A549 (cell line): ENCODE results near the gene CACNA1C. TPM values are rescaled to one million over a fixed set of nuclear protein-coding genes. Genes with fewer than 3 reads are reported as not detected.

Experiments
- ATAC-seq, 2 experiments: fragments of 200-7000 bp in 1 of 2; fragments of >200 bp in 1 of 2; cut with Nextera tagmentation in 1 of 2; cut with Tn5 transposase in 1 of 2; 3 replicates each; pipeline versions ENCODE4 v1.8.0 to v1.9.1; 2018 to 2020; ENCODE audit warnings: mild to moderate bottlenecking in 1 of 2, moderate library complexity in 1 of 2
- CTCF ChIA-PET: fragments of 300-600 bp; sonication (Branson Sonifier 250); formaldehyde crosslinking; extraction: SDS; loops from one replicate; lab custom pipeline; 2021; ENCODE audit warnings: antibody characterized with exemption, inconsistent platforms; lab: Yijun Ruan, JAX
- POLR2A ChIA-PET: fragments of 350-600 bp; formaldehyde crosslinking; extraction: SDS; loops from one replicate; lab custom pipeline; 2021; ENCODE audit warnings: antibody characterized with exemption, inconsistent platforms; lab: Yijun Ruan, JAX
- DNase-seq, 2 experiments: peaks; one replicate each; pipeline versions ENCODE4 v3.0.0 to v3.0.0-alpha.2; 2011 to 2016; ENCODE audit warnings: low read depth in 1 of 2, low spot score in 1 of 2
- FAIRE-seq: peaks from 2 replicates; lab custom pipeline; 2011; peaks lifted over from hg19 to GRCh38; lab: Jason Lieb, UNC
- H3K27ac ChIP-seq, 2 experiments: fragments of >200 bp; sonication (Bioruptor Twin); formaldehyde crosslinking; 3 replicates each; pipeline ENCODE4 v1.5.1; 2016 to 2017
- H3K4me1 ChIP-seq: fragments of >200 bp; sonication (Bioruptor Twin); formaldehyde crosslinking; 3 replicates; pipeline ENCODE4 v1.6.1; 2016
- H3K4me2 ChIP-seq: fragments of >200 bp; sonication (Bioruptor Twin); formaldehyde crosslinking; 3 replicates; pipeline ENCODE4 v1.6.1; 2016
- H3K4me3 ChIP-seq: fragments of >200 bp; sonication (Bioruptor Twin); formaldehyde crosslinking; 3 replicates; pipeline ENCODE4 v1.5.1; 2016
- H3K9me3 ChIP-seq: fragments of >200 bp; sonication (Bioruptor Twin); formaldehyde crosslinking; 3 replicates; pipeline ENCODE4 v1.6.1; 2016
- BCL3 ChIP-seq: fragments of >200 bp; sonication (Bioruptor Twin); formaldehyde crosslinking; IDR thresholded peaks from 3 replicates; pipeline ENCODE4 v1.6.1; 2016
- CBX2 ChIP-seq: fragments of 200-600 bp; sonication (generic); IDR thresholded peaks from 2 replicates; pipeline ENCODE4 v1.6.1; 2016; ENCODE audit warnings: low read depth, mild to moderate bottlenecking, borderline replicate concordance
- CEBPB ChIP-seq, 2 experiments: fragments of >200 bp in 1 of 2; sonication (Bioruptor Twin) in 1 of 2; formaldehyde crosslinking in 1 of 2; IDR thresholded peaks; 2 replicates each; pipeline ENCODE4 v1.6.1; 2012 to 2016
- CTCF ChIP-seq: fragments of >200 bp; sonication (Bioruptor Twin); formaldehyde crosslinking; IDR thresholded peaks from 3 replicates; pipeline ENCODE4 v1.5.1; 2016
- EHF ChIP-seq: fragments of 250-450 bp; sonication (Bioruptor Pico); IDR thresholded peaks from 2 replicates; pipeline ENCODE4 v1.5.0; 2020; ENCODE audit warnings: mild to moderate bottlenecking
- ELK1 ChIP-seq: fragments of 150-350 bp; IDR thresholded peaks from 2 replicates; pipeline ENCODE4 v1.6.1; 2014; ENCODE audit warnings: low read depth, mild to moderate bottlenecking, low read length
- EP300 ChIP-seq, 2 experiments: fragments of >200 bp; sonication (Bioruptor Twin); formaldehyde crosslinking; IDR thresholded peaks; 2 replicates in 1 of 2; 3 replicates in 1 of 2; pipeline ENCODE4 v1.6.1; 2016 to 2017
- FOXS1 ChIP-seq: fragments of 250-450 bp; sonication (Bioruptor Pico); IDR thresholded peaks from 2 replicates; pipeline ENCODE4 v1.5.0; 2020; ENCODE audit warnings: mild to moderate bottlenecking, moderate library complexity
- HDAC2 ChIP-seq: fragments of 200-600 bp; sonication (generic); IDR thresholded peaks from 2 replicates; pipeline ENCODE4 v1.6.1; 2016
- HES2 ChIP-seq: fragments of >200 bp; sonication (Bioruptor Twin); formaldehyde crosslinking; IDR thresholded peaks from 2 replicates; pipeline ENCODE4 v1.6.1; 2016
- HOXA7 ChIP-seq: fragments of 250-450 bp; sonication (Bioruptor Pico); IDR thresholded peaks from 2 replicates; pipeline ENCODE4 v1.5.0; 2020; ENCODE audit warnings: mild to moderate bottlenecking, moderate library complexity
- HOXB13 ChIP-seq: fragments of 250-450 bp; sonication (Bioruptor Pico); IDR thresholded peaks from 2 replicates; pipeline ENCODE4 v1.5.0; 2020; ENCODE audit warnings: low read depth, mild to moderate bottlenecking, moderate library complexity
- HOXB5 ChIP-seq: fragments of 250-450 bp; sonication (Bioruptor Pico); IDR thresholded peaks from 2 replicates; pipeline ENCODE4 v1.5.0; 2020; ENCODE audit warnings: mild to moderate bottlenecking, moderate library complexity
- KDM5A ChIP-seq: fragments of 200-600 bp; sonication (generic); IDR thresholded peaks from 2 replicates; pipeline ENCODE4 v1.6.1; 2016; ENCODE audit warnings: antibody characterized with exemption, mild to moderate bottlenecking
- NFE2L2 ChIP-seq: fragments of 150-350 bp; conservative IDR thresholded peaks from 2 replicates; pipeline ENCODE4 v1.6.1; 2014; ENCODE audit warnings: low read length
- POLR2A ChIP-seq: IDR thresholded peaks from 2 replicates; pipeline ENCODE4 v1.6.1; 2012; ENCODE audit warnings: mild to moderate bottlenecking, low read length
- RNF2 ChIP-seq: fragments of 200-600 bp; sonication (generic); IDR thresholded peaks from 2 replicates; pipeline ENCODE4 v1.6.1; 2016; ENCODE audit warnings: low read depth, mild to moderate bottlenecking, antibody characterized with exemption, moderate library complexity, borderline replicate concordance
- TFCP2L1 ChIP-seq: fragments of 250-450 bp; sonication (Bioruptor Pico); IDR thresholded peaks from 2 replicates; pipeline ENCODE4 v1.5.0; 2021; ENCODE audit warnings: mild to moderate bottlenecking
- ZC3H11A ChIP-seq: fragments of 450-650 bp; IDR thresholded peaks from 2 replicates; pipeline ENCODE4 v1.6.1; 2014; ENCODE audit warnings: antibody characterized with exemption, mild to moderate bottlenecking
- ZNF302 ChIP-seq: fragments of 250-450 bp; sonication (Bioruptor Pico); IDR thresholded peaks from 2 replicates; pipeline ENCODE4 v1.9.0; 2021; ENCODE audit warnings: inconsistent platforms, mild to moderate bottlenecking, moderate library complexity
- WGBS: methylation state at CpG from one replicate; pipeline ENCODE4 v1.1.6; 2017; ENCODE audit errors: missing lambda C conversion rate; 5-methylcytosine and 5-hydroxymethylcytosine counted together
- polyA plus RNA-seq, 4 experiments: library from polyadenylated mRNA; depleted of rRNA in 3 of 4; stranded (reverse); fragments of >200 nt; fragmentation: RNase III in 1 of 4; extraction: RNeasy Plus Mini Kit Qiagen cat#74134 plus additional on column Dnase treatment in 1 of 4; gene quantifications; 2 replicates in 3 of 4; 3 replicates in 1 of 4; pipeline ENCODE4 v1.2.3, GENCODE V29; 2011 to 2017
- TF ChIP-seq, protein P1 (sequence below): fragments of 250-450 bp; sonication (Bioruptor Pico); IDR thresholded peaks from 2 replicates; pipeline ENCODE4 v1.5.0; 2020; ENCODE audit warnings: low read depth, mild to moderate bottlenecking, moderate library complexity

Gene CACNA1C
- polyA plus RNA-seq, 2 of the 4 experiments (the other 2 are of a cell fraction): not detected

DNA sequence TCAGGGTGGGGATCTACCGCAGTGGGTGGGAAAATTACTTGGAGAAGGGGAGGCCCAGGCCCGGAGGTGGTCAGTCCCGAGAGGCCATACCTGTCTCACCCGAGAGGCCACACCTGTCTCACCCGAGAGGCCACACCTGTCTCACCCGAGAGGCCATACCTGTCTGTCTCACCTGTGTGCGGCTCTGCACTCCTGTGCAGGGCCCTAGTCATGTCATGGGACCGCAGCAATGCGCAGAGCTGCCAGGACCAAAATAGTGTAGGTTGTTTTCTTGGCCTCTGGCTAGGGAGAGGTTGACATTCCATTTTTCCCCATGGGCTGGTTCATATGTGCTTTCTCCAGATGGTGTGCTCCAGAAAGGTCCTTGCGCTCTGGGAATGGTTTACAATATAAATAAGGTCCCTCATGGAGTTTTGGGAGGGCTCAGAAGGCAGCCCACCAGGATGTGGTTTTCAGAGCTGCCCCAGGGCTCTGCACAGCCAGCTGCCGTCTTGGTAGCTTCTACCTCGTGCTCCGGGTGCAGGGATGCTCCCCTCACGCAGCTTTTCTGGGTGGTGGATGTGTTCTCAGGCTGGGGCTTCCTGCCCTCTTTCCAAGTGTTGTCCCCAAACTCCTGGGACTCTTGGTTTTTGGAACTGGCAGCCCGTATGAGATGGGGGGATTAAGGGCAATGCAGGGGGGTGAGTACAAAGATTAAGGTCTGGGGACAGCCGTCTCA lies 58.2 kb downstream of the CACNA1C start (continued):
- no peak for TF ChIP-seq KDM5A

GRCh38 chr12:2111826-2112225 lies 59.0 kb downstream of the CACNA1C start:
- ChIA-PET CTCF (no interaction called here), POLR2A (no interaction called here)
- Histone ChIP-seq H3K4me3 (no peak overlapping the region), H3K27ac (no peak overlapping the region), H3K4me2 (no peak overlapping the region), H3K9me3 (no peaks in the 10 kb centered on the region), H3K4me1 (no peaks in the 10 kb centered on the region)
- no peak for FAIRE-seq
- no peak for ATAC-seq
- DNase-seq: no peak
- 23% methylated on average over 13 of the region's 13 CpGs for WGBS
- TF ChIP-seq NFE2L2 (no peak), EHF (CRISPR knock-in tag) (no peak), RNF2 (no peak), HDAC2 (no peak), HOXA7 (CRISPR knock-in tag) (no peak), ZC3H11A (no peak), CBX2 (no peak), ELK1 (no peak), HOXB13 (CRISPR knock-in tag) (no peak), CTCF (no peak), EP300 (IDR thresholded peaks at IDR 0.05) (no peak), POLR2A (no peak)
- TF ChIP-seq, protein P1, sequence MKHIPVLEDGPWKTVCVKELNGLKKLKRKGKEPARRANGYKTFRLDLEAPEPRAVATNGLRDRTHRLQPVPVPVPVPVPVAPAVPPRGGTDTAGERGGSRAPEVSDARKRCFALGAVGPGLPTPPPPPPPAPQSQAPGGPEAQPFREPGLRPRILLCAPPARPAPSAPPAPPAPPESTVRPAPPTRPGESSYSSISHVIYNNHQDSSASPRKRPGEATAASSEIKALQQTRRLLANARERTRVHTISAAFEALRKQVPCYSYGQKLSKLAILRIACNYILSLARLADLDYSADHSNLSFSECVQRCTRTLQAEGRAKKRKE (CRISPR knock-in tag): no peak

DNA sequence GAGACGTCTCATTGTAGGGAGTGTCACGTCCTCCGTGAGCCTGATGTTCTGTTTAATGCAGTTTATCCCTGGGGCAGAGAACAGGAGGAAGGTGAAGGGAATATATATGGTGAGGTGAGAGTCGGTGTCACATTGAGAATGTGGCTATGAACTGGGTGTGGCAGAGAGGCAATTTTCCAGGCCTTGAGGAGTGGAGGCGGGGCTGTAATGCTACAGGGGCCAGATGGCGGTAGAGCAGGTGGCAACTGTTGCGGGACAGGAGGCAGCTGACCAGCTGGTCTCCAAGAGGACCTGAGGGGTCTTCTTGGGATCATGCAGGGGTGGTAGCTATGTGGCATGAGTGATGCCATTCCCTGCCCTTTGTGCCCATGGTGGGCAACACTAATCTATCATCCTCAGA lies 59.6 kb downstream of the CACNA1C start:
- no peaks in the 10 kb centered on the region for H3K9me3 ChIP-seq
- no peak overlapping the region for H3K4me2 ChIP-seq
- ATAC-seq (no peak), DNase-seq (no peak), FAIRE-seq (no peak)
- H3K4me3 ChIP-seq: no peak overlapping the region
- no peak overlapping the region for H3K27ac ChIP-seq
- TF ChIP-seq HES2: no peak
- no peak for TF ChIP-seq FOXS1 (CRISPR knock-in tag)
- TF ChIP-seq ZNF302 (CRISPR knock-in tag): no peak
- no peak for TF ChIP-seq TFCP2L1 (CRISPR knock-in tag)
- no peak for TF ChIP-seq CEBPB (IDR thresholded peaks at IDR 0.05)
- TF ChIP-seq BCL3: no peak
- TF ChIP-seq RNF2: no peak
- no peak for TF ChIP-seq KDM5A
- no peak for TF ChIP-seq HOXB5 (CRISPR knock-in tag)
- no peaks in the 10 kb centered on the region for H3K4me1 ChIP-seq
- 50% methylated on average over 7 of the region's 7 CpGs for WGBS
- CTCF ChIA-PET: no interaction called here
- POLR2A ChIA-PET: no interaction called here
